ENCODE measurements around the gene ELP2. TPM values are rescaled to one million over a fixed set of nuclear protein-coding genes. Genes with fewer than 3 reads are reported as not detected.

Gene ELP2
- total RNA-seq, 2 experiments from 2014 or later, result 40.3 to 50.5 TPM

DNA sequence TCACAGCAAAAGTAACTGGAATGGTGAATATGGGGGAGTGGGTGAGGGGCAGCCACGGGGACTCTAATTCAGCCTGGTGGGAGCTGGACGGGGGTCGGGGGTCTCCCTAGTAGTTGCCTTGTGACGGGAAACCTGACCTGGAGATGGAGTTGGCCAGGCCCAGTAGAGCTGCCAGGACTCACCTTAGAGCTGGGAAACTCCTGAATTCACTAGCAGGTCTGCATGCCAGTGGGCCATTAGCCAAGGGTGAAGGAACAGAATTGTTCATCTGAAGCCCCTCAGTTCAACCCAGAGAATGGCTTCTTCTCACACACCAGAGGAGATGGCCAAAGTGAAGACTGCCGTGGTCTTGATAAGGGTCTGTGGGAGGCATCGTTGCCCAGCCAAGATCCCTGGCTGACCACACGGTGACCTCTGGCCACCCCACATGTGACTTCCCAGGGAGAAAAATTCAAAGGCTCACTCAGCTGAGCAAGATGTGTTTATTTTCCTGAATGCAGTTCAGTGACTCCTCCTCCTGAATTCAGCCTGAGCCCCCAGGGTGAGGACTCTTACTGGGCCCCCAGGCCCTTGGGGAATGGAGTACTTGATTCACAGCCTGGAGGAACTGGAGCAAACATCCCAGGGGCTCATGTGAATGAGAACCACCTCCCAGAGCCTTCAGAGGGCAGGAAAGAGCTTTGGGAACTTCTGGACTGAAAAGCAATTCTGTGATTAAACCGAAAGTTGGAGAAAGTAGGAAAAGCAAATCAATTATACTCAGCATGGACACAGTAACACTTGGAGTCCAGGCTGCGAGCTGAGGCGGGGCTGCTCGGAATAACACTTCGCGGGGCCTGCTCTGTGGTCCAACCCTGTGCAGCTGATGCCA, 82.8 kb downstream of the ELP2 start:
- ChIA-PET CTCF (ENCODE audit: unreplicated experiment) (no interaction called here), POLR2A (no interaction called here)
- no peak overlapping the region for H3K4me3 ChIP-seq (ENCODE audit: low read depth, low read length, poor library complexity, severe bottlenecking)
- no peaks in the 10 kb centered on the region for H3K36me3 ChIP-seq (ENCODE audit: insufficient read depth, low read length)
- no peak overlapping the region for H3K4me2 ChIP-seq (ENCODE audit: low read length)
- intact Hi-C loops (cut with micrococcal nuclease; ENCODE audit: unreplicated experiment), result no loop called here
- no TSS peak for BruUV-seq (replicated peaks)
- H3K9me2 ChIP-seq (ENCODE audit: insufficient read depth, low read length), result no peaks in the 10 kb centered on the region
- no peak overlapping the region for H3K27ac ChIP-seq (ENCODE audit: low read depth, low read length, poor library complexity, severe bottlenecking)
- TF ChIP-seq, protein P1, sequence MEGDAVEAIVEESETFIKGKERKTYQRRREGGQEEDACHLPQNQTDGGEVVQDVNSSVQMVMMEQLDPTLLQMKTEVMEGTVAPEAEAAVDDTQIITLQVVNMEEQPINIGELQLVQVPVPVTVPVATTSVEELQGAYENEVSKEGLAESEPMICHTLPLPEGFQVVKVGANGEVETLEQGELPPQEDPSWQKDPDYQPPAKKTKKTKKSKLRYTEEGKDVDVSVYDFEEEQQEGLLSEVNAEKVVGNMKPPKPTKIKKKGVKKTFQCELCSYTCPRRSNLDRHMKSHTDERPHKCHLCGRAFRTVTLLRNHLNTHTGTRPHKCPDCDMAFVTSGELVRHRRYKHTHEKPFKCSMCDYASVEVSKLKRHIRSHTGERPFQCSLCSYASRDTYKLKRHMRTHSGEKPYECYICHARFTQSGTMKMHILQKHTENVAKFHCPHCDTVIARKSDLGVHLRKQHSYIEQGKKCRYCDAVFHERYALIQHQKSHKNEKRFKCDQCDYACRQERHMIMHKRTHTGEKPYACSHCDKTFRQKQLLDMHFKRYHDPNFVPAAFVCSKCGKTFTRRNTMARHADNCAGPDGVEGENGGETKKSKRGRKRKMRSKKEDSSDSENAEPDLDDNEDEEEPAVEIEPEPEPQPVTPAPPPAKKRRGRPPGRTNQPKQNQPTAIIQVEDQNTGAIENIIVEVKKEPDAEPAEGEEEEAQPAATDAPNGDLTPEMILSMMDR (conservative IDR thresholded peaks at IDR 0.05; ENCODE audit: low read length), result no peak
- no peak for TF ChIP-seq EZH2phosphoT487 (IDR thresholded peaks at IDR 0.05; ENCODE audit: borderline replicate concordance, low read depth, low read length)
- no peaks in the 10 kb centered on the region for H4K20me1 ChIP-seq (ENCODE audit: insufficient read depth, low read length)
- no peaks in the 10 kb centered on the region for H3K79me2 ChIP-seq (ENCODE audit: insufficient read depth, low read depth, low read length)
- H3K4me1 ChIP-seq (ENCODE audit: insufficient read depth, low read length, poor library complexity, severe bottlenecking), result no peaks in the 10 kb centered on the region
- no peak for DNase-seq (ENCODE audit: low spot score)
- no peak overlapping the region for H2AFZ ChIP-seq (ENCODE audit: low read length)
- no peaks in the 10 kb centered on the region for H3K9me3 ChIP-seq (ENCODE audit: low read length)

DNA sequence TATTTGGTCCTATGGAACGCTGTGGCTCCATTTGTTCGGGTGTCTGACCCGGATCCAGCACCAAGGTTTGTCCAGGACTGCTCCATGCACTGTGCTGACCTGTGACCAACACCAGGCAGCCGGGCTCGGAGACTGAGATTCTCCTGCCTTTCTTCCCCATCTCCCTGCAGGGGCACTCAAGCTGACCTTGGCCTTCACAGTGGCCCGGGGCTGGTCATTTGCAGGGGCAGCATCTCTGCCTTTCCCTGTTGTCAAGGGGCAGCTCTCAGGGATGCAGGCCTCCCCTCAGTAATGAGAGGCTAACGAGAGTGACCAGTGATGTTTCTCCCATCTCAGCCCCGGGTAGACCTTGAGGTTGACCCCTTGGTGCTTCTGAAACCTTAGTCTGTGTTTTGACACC, 85.1 kb downstream of the ELP2 start:
- POLR2A ChIA-PET, result no interaction called here
- BruUV-seq (replicated peaks), result no TSS peak
- no peaks in the 10 kb centered on the region for H3K4me1 ChIP-seq (ENCODE audit: insufficient read depth, low read length, poor library complexity, severe bottlenecking)
- no peaks in the 10 kb centered on the region for H3K79me2 ChIP-seq (ENCODE audit: insufficient read depth, low read depth, low read length)
- H3K9me3 ChIP-seq (ENCODE audit: low read length), result no peaks in the 10 kb centered on the region
- TF ChIP-seq, protein P1 (conservative IDR thresholded peaks at IDR 0.05; ENCODE audit: low read length), result no peak
- no peak for TF ChIP-seq EZH2phosphoT487 (IDR thresholded peaks at IDR 0.05; ENCODE audit: borderline replicate concordance, low read depth, low read length)
- DNase-seq (ENCODE audit: low spot score), result no peak
- no peak overlapping the region for H3K4me2 ChIP-seq (ENCODE audit: low read length)
- intact Hi-C loops (cut with micrococcal nuclease; ENCODE audit: unreplicated experiment), result no loop called here
- no peaks in the 10 kb centered on the region for H4K20me1 ChIP-seq (ENCODE audit: insufficient read depth, low read length)
- no peaks in the 10 kb centered on the region for H3K36me3 ChIP-seq (ENCODE audit: insufficient read depth, low read length)
- no peaks in the 10 kb centered on the region for H3K9me2 ChIP-seq (ENCODE audit: insufficient read depth, low read length)
- no peak overlapping the region for H3K4me3 ChIP-seq (ENCODE audit: low read depth, low read length, poor library complexity, severe bottlenecking)
- H3K27ac ChIP-seq (ENCODE audit: low read depth, low read length, poor library complexity, severe bottlenecking), result no peak overlapping the region
- CTCF ChIA-PET (ENCODE audit: unreplicated experiment), result no interaction called here
- H2AFZ ChIP-seq (ENCODE audit: low read length), result no peak overlapping the region

DNA sequence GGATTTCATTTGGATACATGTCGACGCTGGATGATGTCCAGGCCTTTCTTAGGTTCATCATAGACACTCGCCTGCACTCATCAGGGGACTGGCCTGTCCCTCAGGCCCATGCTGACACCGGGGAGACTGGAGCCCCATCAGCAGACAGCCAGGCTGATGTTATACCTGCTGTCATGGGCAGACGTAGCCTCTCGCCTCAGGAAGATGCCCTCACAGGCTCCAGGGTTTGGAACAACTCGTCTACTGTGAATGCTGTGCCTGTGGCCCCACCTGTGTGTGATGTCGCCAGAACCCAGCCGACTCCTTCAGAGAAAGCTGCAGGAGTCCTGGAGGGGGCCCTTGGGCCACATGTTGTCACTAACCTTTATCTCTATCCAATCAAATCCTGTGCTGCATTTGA, 85.9 kb downstream of the ELP2 start:
- no peak overlapping the region for H3K4me3 ChIP-seq (ENCODE audit: low read depth, low read length, poor library complexity, severe bottlenecking)
- no TSS peak for BruUV-seq (replicated peaks)
- no peak for DNase-seq (ENCODE audit: low spot score)
- H3K36me3 ChIP-seq (ENCODE audit: insufficient read depth, low read length), result no peaks in the 10 kb centered on the region
- intact Hi-C loops (cut with micrococcal nuclease; ENCODE audit: unreplicated experiment), result no loop called here
- H4K20me1 ChIP-seq (ENCODE audit: insufficient read depth, low read length), result no peaks in the 10 kb centered on the region
- no peaks in the 10 kb centered on the region for H3K4me1 ChIP-seq (ENCODE audit: insufficient read depth, low read length, poor library complexity, severe bottlenecking)
- no peak for TF ChIP-seq EZH2phosphoT487 (IDR thresholded peaks at IDR 0.05; ENCODE audit: borderline replicate concordance, low read depth, low read length)
- TF ChIP-seq, protein P1 (conservative IDR thresholded peaks at IDR 0.05; ENCODE audit: low read length), result no peak
- ChIA-PET CTCF (ENCODE audit: unreplicated experiment) (no interaction called here), POLR2A (no interaction called here)
- H3K79me2 ChIP-seq (ENCODE audit: insufficient read depth, low read depth, low read length), result no peaks in the 10 kb centered on the region
- no peaks in the 10 kb centered on the region for H3K9me2 ChIP-seq (ENCODE audit: insufficient read depth, low read length)
- no peak overlapping the region for H2AFZ ChIP-seq (ENCODE audit: low read length)
- no peak overlapping the region for H3K27ac ChIP-seq (ENCODE audit: low read depth, low read length, poor library complexity, severe bottlenecking)
- H3K4me2 ChIP-seq (ENCODE audit: low read length), result no peak overlapping the region
- H3K9me3 ChIP-seq (ENCODE audit: low read length), result no peaks in the 10 kb centered on the region

Data from OCI-LY7 (cell line).